Gastrocnemius medialis (tissue), 4 donors: ENCODE data around the gene PLEKHG7. TPM values are rescaled to one million over a fixed set of nuclear protein-coding genes. Genes with fewer than 3 reads are reported as not detected.

Experiments used
- ATAC-seq, 2 donors: fragments of 150-250 bp; one replicate each; pipeline ENCODE4 v1.9.1; 2016
- DNase-seq, 2 donors: peaks; one replicate each; pipeline ENCODE4 v3.0.0-alpha.2; 2019
- H3K27ac ChIP-seq, 4 donors: fragments of 200-600 bp; sonication (generic); 1 replicate in 1 of 4; 2 replicates in 3 of 4; pipeline ENCODE4 v1.5.1; 2016 to 2018; ENCODE audit warnings: mild to moderate bottlenecking in 2 of 4, moderate library complexity in 1 of 4
- H3K27me3 ChIP-seq, 3 donors: fragments of 200-600 bp; sonication (generic) in 2 of 3; 1 replicate in 1 of 3; 2 replicates in 2 of 3; pipeline versions ENCODE4 v1.5.1 to v1.6.0; 2016 to 2019; ENCODE audit warnings: mild to moderate bottlenecking in 1 of 3, moderate library complexity in 1 of 3
- H3K36me3 ChIP-seq, 2 donors: fragments of 200-600 bp; sonication (generic) in 1 of 2; one replicate each; pipeline ENCODE4 v1.5.1; 2017 to 2018
- H3K4me1 ChIP-seq, 2 donors: fragments of 200-600 bp; sonication (generic) in 1 of 2; one replicate each; pipeline ENCODE4 v1.5.1; 2016 to 2017; ENCODE audit warnings: mild to moderate bottlenecking in 2 of 2
- H3K4me3 ChIP-seq, 4 donors: fragments of 200-600 bp; sonication (generic) in 3 of 4; 1 replicate in 1 of 4; 2 replicates in 3 of 4; pipeline ENCODE4 v1.5.1; 2016 to 2019; ENCODE audit warnings: mild to moderate bottlenecking in 2 of 4
- H3K9me3 ChIP-seq, 3 donors: fragments of 200-600 bp; sonication (generic) in 2 of 3; 1 replicate in 1 of 3; 2 replicates in 2 of 3; pipeline ENCODE4 v1.5.1; 2016 to 2019
- POLR2A ChIP-seq, 2 donors: fragments of 450-650 bp; IDR thresholded peaks; one replicate each; pipeline ENCODE4 v1.6.1; 2017; ENCODE audit warnings: antibody characterized with exemption in 2 of 2, mild to moderate bottlenecking in 2 of 2, moderate library complexity in 2 of 2
- in situ Hi-C, 4 donors: fragments of 200-750 bp; cut with MboI; loops; one replicate each; pipeline versions ENCODE4 v1.15.0 to v1.8.0; 2017; ENCODE audit warnings: low sequenced_read_pairs in 4 of 4
- intact Hi-C: fragments of 100-400 bp; cut with DNase I; formaldehyde crosslinking; loops from one replicate; pipeline ENCODE4 v1.15.1; 2023; ENCODE audit warnings: low total_unique reads
- total RNA-seq, 4 donors: library from RNA; depleted of rRNA; stranded (reverse); fragments of >200 nt; gene quantifications; one replicate each; pipeline versions ENCODE4 v1.1.0 to v1.2.3, GENCODE V29; 2016
- TF ChIP-seq, protein P1 (sequence below), 5 experiments: fragments of 450-650 bp in 3 of 5; fragments of 200-600 bp in 2 of 5; sonication (generic) in 2 of 5; IDR thresholded peaks in 4 of 5; conservative IDR thresholded peaks in 1 of 5; 1 replicate in 4 of 5; 2 replicates in 1 of 5; pipeline ENCODE4 v1.5.1; 2016 to 2019; ENCODE audit warnings: antibody characterized with exemption in 5 of 5, mild to moderate bottlenecking in 3 of 5, moderate library complexity in 3 of 5

Gene PLEKHG7
- total RNA-seq, 4 donors from 2014 or later, result not detected

- intact Hi-C loops (no loop called here), in situ Hi-C loops (loop anchor here in 1 of 4 donors (25.0 kb wide), 1 partner anchor 1711 kb away; the partner anchor contains the start of gene CCER1)
- DNase-seq (no peak), ATAC-seq (no peak)
- H3K27me3 ChIP-seq, result no peaks in the 10 kb centered on the region
- H3K4me1 ChIP-seq, result no peaks in the 10 kb centered on the region
- H3K36me3 ChIP-seq, result no peaks in the 10 kb centered on the region
- H3K27ac ChIP-seq, result no peak overlapping the region
- no peak overlapping the region for H3K4me3 ChIP-seq
- TF ChIP-seq, protein P1, sequence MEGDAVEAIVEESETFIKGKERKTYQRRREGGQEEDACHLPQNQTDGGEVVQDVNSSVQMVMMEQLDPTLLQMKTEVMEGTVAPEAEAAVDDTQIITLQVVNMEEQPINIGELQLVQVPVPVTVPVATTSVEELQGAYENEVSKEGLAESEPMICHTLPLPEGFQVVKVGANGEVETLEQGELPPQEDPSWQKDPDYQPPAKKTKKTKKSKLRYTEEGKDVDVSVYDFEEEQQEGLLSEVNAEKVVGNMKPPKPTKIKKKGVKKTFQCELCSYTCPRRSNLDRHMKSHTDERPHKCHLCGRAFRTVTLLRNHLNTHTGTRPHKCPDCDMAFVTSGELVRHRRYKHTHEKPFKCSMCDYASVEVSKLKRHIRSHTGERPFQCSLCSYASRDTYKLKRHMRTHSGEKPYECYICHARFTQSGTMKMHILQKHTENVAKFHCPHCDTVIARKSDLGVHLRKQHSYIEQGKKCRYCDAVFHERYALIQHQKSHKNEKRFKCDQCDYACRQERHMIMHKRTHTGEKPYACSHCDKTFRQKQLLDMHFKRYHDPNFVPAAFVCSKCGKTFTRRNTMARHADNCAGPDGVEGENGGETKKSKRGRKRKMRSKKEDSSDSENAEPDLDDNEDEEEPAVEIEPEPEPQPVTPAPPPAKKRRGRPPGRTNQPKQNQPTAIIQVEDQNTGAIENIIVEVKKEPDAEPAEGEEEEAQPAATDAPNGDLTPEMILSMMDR (IDR thresholded peaks at IDR 0.05 in 4 of 5, conservative IDR thresholded peaks at IDR 0.05 in 1 of 5), result no peak
- H3K9me3 ChIP-seq, result no peaks in the 10 kb centered on the region
Observed at GRCh38 chr12:92673756-92674155, 29.0 kb upstream of the PLEKHG7 start.

GRCh38 chr12:92674500-92674899 is 28.3 kb upstream of the PLEKHG7 start:
- Histone ChIP-seq H3K27me3 (no peaks in the 10 kb centered on the region), H3K27ac (no peak overlapping the region), H3K36me3 (no peaks in the 10 kb centered on the region), H3K4me3 (no peak overlapping the region), H3K4me1 (no peaks in the 10 kb centered on the region), H3K9me3 (no peaks in the 10 kb centered on the region)
- DNase-seq (no peak), ATAC-seq (no peak)
- TF ChIP-seq, protein P1 (IDR thresholded peaks at IDR 0.05 in 4 of 5, conservative IDR thresholded peaks at IDR 0.05 in 1 of 5), result no peak
- no peak for TF ChIP-seq POLR2A (IDR thresholded peaks at IDR 0.05)
- in situ Hi-C loops, result loop anchor here in 1 of 4 donors (25.0 kb wide), 1 partner anchor 1712 kb away; the partner anchor contains the start of gene CCER1
- intact Hi-C loops, result no loop called here

DNA sequence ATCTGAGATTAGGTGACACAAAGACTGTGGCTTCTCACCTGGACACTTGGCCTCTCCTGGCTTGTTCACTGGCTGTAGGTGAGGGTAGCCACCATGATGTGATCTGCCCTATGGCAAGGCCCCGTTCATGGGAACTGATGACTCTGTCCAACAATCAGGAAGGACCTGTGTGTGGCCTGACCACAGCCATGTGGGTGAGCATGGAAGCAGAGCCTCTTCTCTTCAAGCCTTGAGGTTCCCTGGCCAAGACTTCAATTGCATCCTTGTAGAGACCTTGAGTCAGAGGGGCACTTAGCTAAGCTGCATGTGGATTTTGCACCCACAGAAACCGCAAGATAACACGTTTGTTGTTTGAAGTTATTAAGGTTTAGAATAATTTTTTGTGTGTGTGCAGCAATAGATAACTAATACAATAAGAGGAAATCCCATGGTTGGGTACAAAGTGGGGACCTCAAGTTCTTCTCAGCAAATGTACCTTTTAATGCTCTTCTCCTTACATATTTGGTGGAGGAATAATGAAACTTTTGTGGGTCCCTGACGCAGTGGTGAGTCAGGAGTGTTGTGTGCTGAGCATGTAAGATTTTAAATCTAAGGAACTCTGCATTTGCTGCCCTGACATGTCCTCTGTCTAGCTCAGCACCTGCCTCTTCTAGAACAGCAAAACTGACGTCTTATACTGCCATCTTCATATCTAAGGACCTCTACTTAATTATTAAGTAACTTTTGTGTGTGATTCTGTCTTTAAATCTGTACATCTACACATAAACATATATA is 27.5 kb upstream of the PLEKHG7 start:
- TF ChIP-seq POLR2A (IDR thresholded peaks at IDR 0.05), result no peak
- DNase-seq, result no peak
- Histone ChIP-seq H3K27me3 (no peaks in the 10 kb centered on the region), H3K36me3 (no peaks in the 10 kb centered on the region), H3K9me3 (no peaks in the 10 kb centered on the region), H3K4me1 (no peaks in the 10 kb centered on the region), H3K27ac (no peak overlapping the region), H3K4me3 (no peak overlapping the region)
- ATAC-seq, result no peak
- in situ Hi-C loops, result no loop called here
- intact Hi-C loops, result no loop called here

- in situ Hi-C loops (no loop called here), intact Hi-C loops (no loop called here)
- no peak overlapping the region for H3K27ac ChIP-seq
- TF ChIP-seq POLR2A (IDR thresholded peaks at IDR 0.05), result no peak
- TF ChIP-seq, protein P1 (IDR thresholded peaks at IDR 0.05 in 4 of 5, conservative IDR thresholded peaks at IDR 0.05 in 1 of 5), result no peak
- no peaks in the 10 kb centered on the region for H3K36me3 ChIP-seq
- no peak overlapping the region for H3K4me3 ChIP-seq
- ATAC-seq (no peak), DNase-seq (no peak)
- no peaks in the 10 kb centered on the region for H3K4me1 ChIP-seq
- no peaks in the 10 kb centered on the region for H3K9me3 ChIP-seq
- no peaks in the 10 kb centered on the region for H3K27me3 ChIP-seq
Observed at GRCh38 chr12:92676710-92677109, 26.1 kb upstream of the PLEKHG7 start.

- DNase-seq (no peak), ATAC-seq (no peak)
Observed at GRCh38 chr12:92690601-92691000, 12.2 kb upstream of the PLEKHG7 start.

More at GRCh38 chr12:92690601-92691000, 12.2 kb upstream of the PLEKHG7 start:
- Histone ChIP-seq H3K4me1 (no peaks in the 10 kb centered on the region), H3K36me3 (no peaks in the 10 kb centered on the region), H3K27me3 (no peaks in the 10 kb centered on the region), H3K27ac (no peak overlapping the region), H3K4me3 (no peak overlapping the region), H3K9me3 (no peaks in the 10 kb centered on the region)
- intact Hi-C loops (no loop called here), in situ Hi-C loops (no loop called here)
- TF ChIP-seq, protein P1 (IDR thresholded peaks at IDR 0.05 in 4 of 5, conservative IDR thresholded peaks at IDR 0.05 in 1 of 5), result no peak
- no peak for TF ChIP-seq POLR2A (IDR thresholded peaks at IDR 0.05)
